NK-92 (cell line): ENCODE measurements around the gene GALNT13.

ENCODE experiments used
- DNase-seq: peaks from one replicate; lab custom pipeline; 2025; ENCODE audit not compliant: unreplicated experiment; lab: John Stamatoyannopoulos, UW

Gene GALNT13

GRCh38 chr2:153940511-153940910 lies 68.8 kb downstream of the GALNT13 start:
- DNase-seq, result no peak

DNA sequence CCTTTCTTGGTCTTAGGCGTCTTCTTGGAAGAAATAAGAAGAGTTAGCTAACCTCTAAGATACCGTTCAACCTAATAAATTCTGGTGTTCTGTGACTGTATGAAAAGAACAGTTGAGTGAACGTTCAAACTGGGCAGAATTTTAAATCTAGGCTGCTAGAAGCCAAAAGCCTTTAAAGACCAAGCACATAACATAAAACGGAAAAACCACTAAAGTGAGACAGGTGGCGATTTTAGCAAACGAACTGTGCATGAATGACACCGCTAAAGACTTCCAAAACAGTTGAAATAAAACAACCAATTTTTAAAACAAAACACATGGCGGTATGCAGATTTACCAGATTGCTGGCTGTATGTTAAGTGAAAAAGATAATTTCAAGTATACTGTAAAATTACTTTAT lies 73.1 kb downstream of the GALNT13 start:
- DNase-seq, result no peak

GRCh38 chr2:153946036-153946435 lies 74.3 kb downstream of the GALNT13 start:
- no peak for DNase-seq

DNA sequence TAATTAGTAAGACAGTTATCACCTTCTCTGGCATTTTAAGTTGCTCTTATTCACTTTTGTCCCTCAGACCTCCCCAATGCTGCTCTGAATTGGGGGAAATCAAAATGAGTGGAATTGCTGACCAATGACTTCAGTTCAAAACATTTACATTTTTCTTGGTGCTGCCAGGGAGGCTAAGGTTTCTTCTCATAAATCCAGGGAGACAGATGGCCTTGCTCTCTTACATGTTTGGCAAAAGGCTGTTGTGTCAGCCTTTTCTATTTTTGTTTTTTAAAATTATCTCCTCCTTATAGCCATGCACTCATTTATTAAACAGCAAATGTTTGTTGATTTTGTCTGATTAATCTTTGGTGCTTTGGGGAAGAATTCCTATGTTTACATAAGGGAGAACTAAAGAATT lies 82.0 kb downstream of the GALNT13 start:
- DNase-seq, result no peak

- no peak for DNase-seq
Measured at GRCh38 chr2:153963256-153963655, 91.5 kb downstream of the GALNT13 start.

DNA sequence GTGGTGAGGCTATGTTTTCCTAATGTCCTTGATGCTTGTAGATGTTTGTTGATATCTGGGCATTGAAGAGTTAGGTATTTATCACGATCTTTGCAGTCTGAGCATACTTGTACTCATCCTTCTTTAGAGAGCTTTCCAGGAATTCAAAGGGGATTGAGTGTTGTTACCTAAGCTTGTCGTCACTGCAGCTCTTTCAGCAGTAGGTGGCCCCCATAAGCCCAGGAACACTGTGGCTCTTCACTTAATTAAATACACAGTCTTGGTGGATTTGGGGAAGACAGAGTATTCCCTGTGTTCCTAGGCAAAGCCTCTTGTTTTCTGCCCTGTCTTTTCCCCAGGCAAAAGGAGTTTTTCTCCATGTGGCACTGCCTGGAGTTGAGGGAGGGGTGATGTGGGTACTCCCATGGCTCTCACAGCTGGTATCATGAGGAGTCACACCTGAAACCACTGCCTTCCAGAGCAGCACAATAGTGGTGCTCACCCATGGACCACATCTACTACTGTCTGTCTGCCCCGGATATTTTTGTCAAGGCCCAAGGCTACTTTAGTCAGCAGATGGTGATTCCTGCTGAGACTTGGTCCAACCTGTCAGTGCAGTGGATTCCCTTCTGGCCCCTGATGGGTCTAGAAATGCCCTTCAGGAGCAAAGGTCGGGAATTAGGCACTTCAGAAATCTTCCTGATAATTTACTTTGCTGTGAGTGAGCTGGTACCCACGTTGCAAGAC lies 95.7 kb downstream of the GALNT13 start:
- no peak for DNase-seq

- DNase-seq, result no peak
Measured at GRCh38 chr2:153971250-153971649, 99.5 kb downstream of the GALNT13 start.

- no peak for DNase-seq
Measured at GRCh38 chr2:153971855-153972254, 100.1 kb downstream of the GALNT13 start.

DNA sequence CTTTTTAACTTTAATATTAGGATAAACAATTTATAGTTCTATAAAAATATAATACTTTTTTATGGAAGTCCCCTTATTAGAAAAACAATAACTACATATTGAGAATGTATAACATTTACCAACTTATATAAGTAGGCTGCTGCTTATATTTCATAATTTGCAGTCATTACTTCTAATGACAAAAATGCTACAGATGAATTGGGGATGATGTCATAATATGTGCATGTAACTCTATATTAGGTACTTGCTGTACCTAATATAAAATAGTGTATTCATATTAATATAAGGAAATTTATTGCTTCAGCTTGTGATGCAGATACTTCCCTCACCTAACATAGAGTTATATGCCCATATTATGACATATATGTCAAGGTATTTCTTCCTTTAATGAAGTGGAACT lies 100.7 kb downstream of the GALNT13 start:
- no peak for DNase-seq

DNA sequence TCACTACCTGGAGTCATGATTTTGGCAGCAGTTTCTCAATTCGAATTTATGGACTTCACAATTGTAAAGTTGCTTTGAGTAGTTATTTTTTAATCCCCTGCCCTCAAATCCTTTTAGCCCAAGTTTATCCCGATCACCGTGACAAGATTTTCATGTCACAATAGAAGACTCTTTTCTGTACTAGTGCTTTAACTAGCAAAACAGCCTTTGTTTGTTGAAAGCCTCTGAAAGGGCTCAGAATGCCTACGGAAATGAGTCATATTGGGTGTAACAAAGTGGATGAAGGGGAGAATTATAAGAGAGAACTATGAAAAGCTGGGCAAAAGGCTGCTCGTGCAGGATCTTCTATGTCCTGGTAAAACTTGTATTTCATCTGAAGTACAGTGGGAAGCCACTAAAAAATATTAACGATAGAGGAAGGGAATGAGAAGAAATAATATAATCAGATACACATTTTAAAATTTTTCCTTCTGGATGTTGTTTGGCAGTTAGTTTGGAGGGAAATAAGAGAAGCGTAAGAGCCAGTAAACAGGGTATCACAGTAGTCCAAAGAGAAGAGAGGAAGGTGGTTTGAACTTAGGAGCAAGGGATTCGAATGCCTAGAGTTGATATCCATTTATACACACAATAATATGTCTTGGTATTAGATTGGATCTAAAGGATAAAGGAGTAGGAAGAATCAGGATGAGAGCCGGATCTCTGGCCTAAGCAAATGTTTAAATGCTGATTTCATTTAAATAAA lies 114.9 kb downstream of the GALNT13 start:
- no peak for DNase-seq

DNA sequence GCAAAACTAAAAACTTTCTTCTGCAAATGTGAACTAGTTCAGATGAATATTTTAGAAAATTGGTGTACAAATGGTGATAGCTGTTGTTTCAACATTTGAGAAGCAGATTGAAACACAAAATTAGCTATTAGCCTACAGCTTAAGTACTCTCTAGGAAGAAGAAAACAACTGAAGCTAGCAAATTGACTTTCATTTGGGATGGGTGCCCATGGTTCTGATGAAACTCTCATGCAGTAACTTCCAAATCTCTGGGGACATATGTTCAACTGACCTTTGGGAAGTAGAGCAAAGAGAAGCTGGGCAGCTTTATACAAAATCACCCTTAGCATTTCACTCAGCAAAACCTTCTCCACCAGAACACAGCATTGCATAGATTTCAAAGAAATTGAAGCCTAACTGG lies 119.0 kb downstream of the GALNT13 start:
- DNase-seq, result no peak

GRCh38 chr2:154013514-154013913 lies 141.8 kb downstream of the GALNT13 start:
- no peak for DNase-seq

GRCh38 chr2:154015233-154015632 lies 143.5 kb downstream of the GALNT13 start:
- DNase-seq, result no peak

- no peak for DNase-seq
Measured at GRCh38 chr2:154029504-154029903, 157.8 kb downstream of the GALNT13 start.

- no peak for DNase-seq
Measured at GRCh38 chr2:154032220-154032619, 160.5 kb downstream of the GALNT13 start.

GRCh38 chr2:154046493-154046892 lies 174.8 kb downstream of the GALNT13 start:
- no peak for DNase-seq

DNA sequence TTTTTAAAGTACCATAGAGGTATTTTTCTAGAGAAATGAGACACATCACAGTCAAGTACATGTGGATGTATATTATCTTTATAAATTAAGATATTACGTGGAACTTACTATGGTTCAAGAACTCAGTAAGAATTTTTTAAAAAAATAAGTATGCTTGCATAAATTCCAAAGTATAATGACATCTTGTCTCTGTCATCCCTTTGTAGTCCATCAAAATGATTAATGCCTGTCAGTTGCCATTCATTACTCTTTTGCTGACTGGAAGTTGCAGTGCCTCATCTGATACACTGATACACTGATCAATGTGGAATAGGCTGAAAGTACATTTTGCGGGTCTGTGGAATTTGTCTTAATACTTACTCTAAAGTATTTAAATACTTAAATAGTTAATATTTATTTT lies 177.2 kb downstream of the GALNT13 start:
- no peak for DNase-seq

- DNase-seq, result no peak
Measured at GRCh38 chr2:154049561-154049960, 177.8 kb downstream of the GALNT13 start.

DNA sequence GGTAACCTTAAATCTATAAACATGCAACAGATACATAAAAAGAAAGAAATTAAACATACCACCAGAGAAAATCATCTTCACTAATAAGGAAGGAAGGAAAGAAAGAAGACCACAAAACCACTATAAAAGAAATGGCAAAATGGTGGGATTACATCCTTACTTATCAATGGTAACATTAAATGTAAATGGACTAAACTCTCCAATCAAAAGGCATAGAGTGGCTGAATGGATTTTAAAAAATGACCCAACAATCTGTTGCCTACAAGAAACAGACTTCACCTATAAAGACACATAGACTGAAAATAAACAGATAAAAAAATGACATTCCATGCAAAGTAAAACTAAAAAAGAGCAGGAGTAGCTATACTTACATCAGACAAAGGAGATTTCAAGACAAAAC lies 195.4 kb downstream of the GALNT13 start:
- no peak for DNase-seq

DNA sequence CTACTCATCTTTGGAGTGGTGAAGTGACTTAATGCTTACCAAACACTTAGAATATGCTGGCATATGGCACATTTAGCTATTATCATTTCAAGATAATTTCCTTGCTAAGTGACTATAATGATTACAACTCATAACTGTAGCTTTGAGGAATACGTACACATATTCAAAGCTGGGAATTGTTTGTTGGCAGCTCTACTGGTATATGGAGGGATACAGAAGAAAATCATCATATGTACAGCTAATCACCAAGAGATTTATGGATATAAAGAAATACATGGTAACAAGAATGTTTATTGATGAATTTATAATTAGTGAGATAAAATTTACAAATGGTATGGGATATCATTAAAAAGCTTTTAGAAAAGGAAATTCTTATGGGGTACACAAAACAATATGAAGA lies 207.2 kb downstream of the GALNT13 start:
- no peak for DNase-seq

- DNase-seq, result no peak
Measured at GRCh38 chr2:154092571-154092970, 220.8 kb downstream of the GALNT13 start.

GRCh38 chr2:154093856-154094255 lies 222.1 kb downstream of the GALNT13 start:
- no peak for DNase-seq
